Osteocyte (in vitro differentiated cells): ENCODE results near the gene ADAT1. TPM values are rescaled to one million over a fixed set of nuclear protein-coding genes. Genes with fewer than 3 reads are reported as not detected.
A peak's percentile ranks its signal among the peaks of the same experiment; 100 is the strongest.

Experiments
- DNase-seq: peaks from one replicate; pipeline ENCODE4 v3.0.0; 2021; ENCODE audit warnings: mixed read lengths; ENCODE audit not compliant: unreplicated experiment; ENCODE audit errors: extremely low spot score
- H3K27ac Mint-ChIP-seq: one replicate; pipeline ENCODE4 v1.8.0; 2021; ENCODE audit warnings: mild to moderate bottlenecking, mixed read lengths; ENCODE audit not compliant: unreplicated experiment
- H3K27me3 Mint-ChIP-seq: one replicate; pipeline ENCODE4 v1.8.0; 2021; ENCODE audit warnings: mixed read lengths; ENCODE audit not compliant: unreplicated experiment
- H3K36me3 Mint-ChIP-seq: one replicate; pipeline ENCODE4 v1.8.0; 2021; ENCODE audit warnings: mixed read lengths; ENCODE audit not compliant: unreplicated experiment
- H3K4me1 Mint-ChIP-seq: one replicate; pipeline ENCODE4 v1.8.0; 2021; ENCODE audit warnings: mixed read lengths; ENCODE audit not compliant: unreplicated experiment
- H3K4me3 Mint-ChIP-seq: one replicate; pipeline ENCODE4 v1.8.0; 2021; ENCODE audit warnings: mild to moderate bottlenecking, moderate library complexity, mixed read lengths; ENCODE audit not compliant: unreplicated experiment
- H3K9me3 Mint-ChIP-seq: one replicate; pipeline ENCODE4 v1.8.0; 2021; ENCODE audit warnings: mixed read lengths; ENCODE audit not compliant: unreplicated experiment
- total RNA-seq: library from RNA; stranded (reverse); gene quantifications from 2 replicates; pipeline ENCODE4 v1.2.1, GENCODE V29; 2021
- TF ChIP-seq, protein P1 (sequence below): fragments of 200-600 bp; sonication (generic); IDR thresholded peaks from 2 replicates; pipeline ENCODE4 v1.5.0; 2021; ENCODE audit warnings: antibody characterized with exemption, mild to moderate bottlenecking, moderate library complexity

ADAT1 gene
- total RNA-seq, 1 donor from 2014 or later, result 55.9 TPM

DNA sequence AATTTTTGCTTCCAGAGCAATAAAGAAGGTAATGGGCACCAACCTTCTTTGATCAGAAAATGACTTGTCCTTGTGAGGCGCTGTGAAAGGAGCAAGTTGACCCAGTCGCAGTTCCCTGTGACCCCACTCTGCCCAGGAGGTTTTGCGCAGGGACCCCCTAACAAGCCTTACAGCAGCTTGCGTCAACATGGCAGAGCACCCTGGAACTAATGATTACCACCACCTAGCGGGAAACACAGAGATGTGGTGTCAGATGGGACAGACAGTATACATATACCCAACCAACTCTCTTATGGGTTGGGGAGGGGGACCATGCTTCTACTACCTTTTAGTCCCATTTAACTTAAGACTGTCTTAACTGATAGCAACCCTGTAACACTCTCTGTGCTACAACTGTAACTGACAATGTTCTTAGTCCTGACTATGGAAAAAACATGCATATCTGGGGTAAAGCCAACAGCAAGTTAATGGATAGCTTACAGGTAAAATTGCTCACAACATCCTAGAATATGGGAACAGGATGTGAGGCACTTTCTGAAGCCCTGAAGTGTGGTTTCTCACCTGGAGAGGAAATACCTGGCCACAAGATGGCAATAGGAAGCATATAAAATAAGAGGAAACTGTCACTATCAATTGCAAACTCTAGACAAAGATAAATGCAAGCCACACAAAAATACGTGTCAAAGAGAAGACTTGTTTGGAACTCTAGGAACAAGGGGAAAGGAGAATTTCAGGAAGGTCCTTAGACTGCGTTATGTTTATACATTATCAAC, 21.3 kb upstream of the ADAT1 start:
- no peaks in the 10 kb centered on the region for H3K9me3 Mint-ChIP-seq
- peaks cover 28% of the 10 kb centered on the region for H3K36me3 Mint-ChIP-seq
- peak overlapping the region; percentile 3 for H3K4me3 Mint-ChIP-seq

DNA sequence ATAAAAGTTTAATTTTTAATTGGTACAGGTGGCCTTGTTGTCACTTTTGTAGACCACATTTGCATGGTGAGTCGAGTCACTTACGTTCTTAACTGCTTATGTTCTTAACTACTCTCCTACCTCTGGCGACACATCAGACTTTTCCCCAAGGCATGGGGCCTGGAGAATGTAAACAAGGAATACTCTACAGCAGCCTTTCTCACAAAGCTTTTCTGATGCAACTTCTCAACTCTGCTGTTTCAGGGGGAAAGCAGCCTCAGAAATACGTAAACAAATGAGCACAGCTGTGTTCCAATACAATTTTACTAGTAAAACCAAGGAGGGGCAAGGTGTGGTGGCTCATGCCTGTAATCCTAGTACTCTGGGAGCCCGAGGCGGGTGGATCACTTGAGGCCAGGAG, 17.5 kb upstream of the ADAT1 start:
- H3K9me3 Mint-ChIP-seq, result no peaks in the 10 kb centered on the region
- no peak for DNase-seq
- TF ChIP-seq, protein P1, sequence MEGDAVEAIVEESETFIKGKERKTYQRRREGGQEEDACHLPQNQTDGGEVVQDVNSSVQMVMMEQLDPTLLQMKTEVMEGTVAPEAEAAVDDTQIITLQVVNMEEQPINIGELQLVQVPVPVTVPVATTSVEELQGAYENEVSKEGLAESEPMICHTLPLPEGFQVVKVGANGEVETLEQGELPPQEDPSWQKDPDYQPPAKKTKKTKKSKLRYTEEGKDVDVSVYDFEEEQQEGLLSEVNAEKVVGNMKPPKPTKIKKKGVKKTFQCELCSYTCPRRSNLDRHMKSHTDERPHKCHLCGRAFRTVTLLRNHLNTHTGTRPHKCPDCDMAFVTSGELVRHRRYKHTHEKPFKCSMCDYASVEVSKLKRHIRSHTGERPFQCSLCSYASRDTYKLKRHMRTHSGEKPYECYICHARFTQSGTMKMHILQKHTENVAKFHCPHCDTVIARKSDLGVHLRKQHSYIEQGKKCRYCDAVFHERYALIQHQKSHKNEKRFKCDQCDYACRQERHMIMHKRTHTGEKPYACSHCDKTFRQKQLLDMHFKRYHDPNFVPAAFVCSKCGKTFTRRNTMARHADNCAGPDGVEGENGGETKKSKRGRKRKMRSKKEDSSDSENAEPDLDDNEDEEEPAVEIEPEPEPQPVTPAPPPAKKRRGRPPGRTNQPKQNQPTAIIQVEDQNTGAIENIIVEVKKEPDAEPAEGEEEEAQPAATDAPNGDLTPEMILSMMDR, result no peak
- peak overlapping the region; percentile 63 for H3K27ac Mint-ChIP-seq
- no peaks in the 10 kb centered on the region for H3K27me3 Mint-ChIP-seq
- H3K4me1 Mint-ChIP-seq, result peaks cover 9% of the 10 kb centered on the region
- H3K4me3 Mint-ChIP-seq, result no peak overlapping the region
- H3K36me3 Mint-ChIP-seq, result peaks cover 48% of the 10 kb centered on the region

More for the DNA sequence above, 21.3 kb upstream of the ADAT1 start:
- DNase-seq, result no peak
- Mint-ChIP-seq H3K4me1 (peaks cover 26% of the 10 kb centered on the region), H3K27ac (no peak overlapping the region), H3K27me3 (no peaks in the 10 kb centered on the region)
- TF ChIP-seq, protein P1, result no peak

DNA sequence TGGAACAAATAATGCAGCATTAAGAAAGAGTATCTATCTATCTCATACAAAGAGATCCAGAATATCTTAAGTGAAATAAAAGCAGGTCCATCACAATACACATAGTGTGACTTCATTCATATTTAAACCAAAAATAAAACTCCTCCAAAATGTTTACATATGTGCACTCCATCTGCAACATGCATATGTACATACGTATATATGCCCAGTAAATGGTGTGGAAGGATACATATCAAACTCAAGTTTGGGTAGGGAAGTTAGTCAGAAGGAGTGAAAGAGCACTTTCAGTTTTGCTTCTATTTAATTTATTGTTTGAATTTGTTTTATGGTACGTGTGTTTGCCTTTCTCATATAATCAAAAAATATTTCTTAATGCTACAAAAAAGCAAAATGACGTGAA, 12.0 kb upstream of the ADAT1 start:
- H3K36me3 Mint-ChIP-seq, result peaks cover 59% of the 10 kb centered on the region
- TF ChIP-seq, protein P1, result no peak
- DNase-seq, result no peak
- no peaks in the 10 kb centered on the region for H3K4me1 Mint-ChIP-seq
- no peaks in the 10 kb centered on the region for H3K9me3 Mint-ChIP-seq
- H3K27me3 Mint-ChIP-seq, result no peaks in the 10 kb centered on the region
- H3K4me3 Mint-ChIP-seq, result no peak overlapping the region
- H3K27ac Mint-ChIP-seq, result no peak overlapping the region

DNA sequence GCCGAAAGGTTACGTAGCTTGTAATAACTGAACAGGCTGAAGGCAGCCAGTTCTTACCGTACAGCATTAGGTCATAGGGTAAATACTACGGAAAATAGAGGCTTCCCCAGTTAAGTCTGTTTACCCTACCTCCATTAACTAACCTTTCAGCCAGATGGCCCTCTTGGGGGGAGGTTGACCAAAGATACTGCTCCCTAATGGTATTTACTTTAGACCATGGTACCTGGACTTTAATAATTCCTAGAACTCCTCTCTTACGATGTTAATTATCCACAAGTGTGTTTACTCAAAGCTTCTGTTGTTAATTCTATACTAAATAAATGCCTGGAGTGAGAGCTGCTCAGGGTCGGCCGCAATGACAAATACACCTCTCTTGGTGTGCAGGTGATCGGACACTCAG, 9.8 kb upstream of the ADAT1 start:
- Mint-ChIP-seq H3K36me3 (peaks cover 63% of the 10 kb centered on the region), H3K27me3 (no peaks in the 10 kb centered on the region), H3K27ac (no peak overlapping the region), H3K4me3 (no peak overlapping the region), H3K4me1 (no peaks in the 10 kb centered on the region), H3K9me3 (no peaks in the 10 kb centered on the region)
- TF ChIP-seq, protein P1, result no peak
- no peak for DNase-seq

DNA sequence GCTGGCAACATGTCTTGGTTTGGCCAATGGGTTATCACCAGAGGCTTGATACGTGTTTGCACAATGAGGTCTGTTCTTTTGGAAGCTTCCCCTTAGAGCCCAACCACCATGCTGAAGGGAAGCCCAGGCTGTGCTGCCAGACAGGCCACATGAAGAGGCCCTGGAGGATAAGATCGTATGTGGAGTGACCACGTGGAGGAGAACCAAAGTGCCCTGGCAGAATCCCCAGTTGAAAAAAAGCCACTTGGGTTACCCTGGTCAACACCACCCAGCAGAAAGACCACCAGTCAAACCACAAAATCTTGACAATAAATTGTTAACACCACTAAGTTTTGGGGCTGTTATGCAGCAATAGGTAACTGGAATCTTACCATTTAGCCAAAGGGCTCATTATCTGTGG, 7.0 kb upstream of the ADAT1 start:
- DNase-seq, result no peak
- Mint-ChIP-seq H3K27me3 (no peaks in the 10 kb centered on the region), H3K4me3 (no peak overlapping the region), H3K4me1 (no peaks in the 10 kb centered on the region), H3K27ac (no peak overlapping the region), H3K9me3 (no peaks in the 10 kb centered on the region), H3K36me3 (peaks cover 57% of the 10 kb centered on the region)
- TF ChIP-seq, protein P1, result no peak
